ENCODE data around the gene ACTR6.

ACTR6 gene

DNA sequence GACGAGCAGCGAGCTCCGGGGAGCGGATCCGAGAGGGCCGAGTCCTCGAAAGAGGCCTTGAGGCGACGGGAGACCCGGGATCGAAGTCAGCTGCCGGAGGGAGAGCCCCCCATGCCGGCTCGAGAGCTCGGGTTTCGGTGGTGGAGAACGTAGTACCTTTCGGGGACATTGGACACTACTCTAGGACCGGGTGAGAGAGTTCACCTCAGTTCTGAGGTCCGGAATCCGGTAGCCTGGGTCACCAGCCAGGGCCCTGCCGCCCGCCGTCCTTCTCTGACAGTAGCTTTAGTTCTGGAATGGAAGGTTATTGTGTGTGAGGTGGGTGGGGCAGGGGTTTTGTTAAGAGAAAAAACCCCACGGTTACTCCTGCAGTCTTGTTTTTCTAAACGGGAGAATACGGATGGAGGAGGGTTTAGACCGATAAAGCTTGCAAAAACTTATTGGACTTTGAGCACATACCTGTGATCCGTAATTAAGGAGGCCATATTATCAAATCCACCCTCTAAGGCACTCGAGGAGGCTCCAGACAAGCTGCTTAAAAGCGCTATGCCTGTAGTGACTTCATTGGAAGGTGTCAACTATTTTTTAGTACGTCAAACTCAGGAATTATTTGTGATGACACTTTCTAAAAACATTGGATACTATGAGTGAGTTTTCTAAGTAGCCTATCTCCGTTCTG is 67.1 kb downstream of the ACTR6 start:
- peak; percentile 29 for DNase-seq

DNA sequence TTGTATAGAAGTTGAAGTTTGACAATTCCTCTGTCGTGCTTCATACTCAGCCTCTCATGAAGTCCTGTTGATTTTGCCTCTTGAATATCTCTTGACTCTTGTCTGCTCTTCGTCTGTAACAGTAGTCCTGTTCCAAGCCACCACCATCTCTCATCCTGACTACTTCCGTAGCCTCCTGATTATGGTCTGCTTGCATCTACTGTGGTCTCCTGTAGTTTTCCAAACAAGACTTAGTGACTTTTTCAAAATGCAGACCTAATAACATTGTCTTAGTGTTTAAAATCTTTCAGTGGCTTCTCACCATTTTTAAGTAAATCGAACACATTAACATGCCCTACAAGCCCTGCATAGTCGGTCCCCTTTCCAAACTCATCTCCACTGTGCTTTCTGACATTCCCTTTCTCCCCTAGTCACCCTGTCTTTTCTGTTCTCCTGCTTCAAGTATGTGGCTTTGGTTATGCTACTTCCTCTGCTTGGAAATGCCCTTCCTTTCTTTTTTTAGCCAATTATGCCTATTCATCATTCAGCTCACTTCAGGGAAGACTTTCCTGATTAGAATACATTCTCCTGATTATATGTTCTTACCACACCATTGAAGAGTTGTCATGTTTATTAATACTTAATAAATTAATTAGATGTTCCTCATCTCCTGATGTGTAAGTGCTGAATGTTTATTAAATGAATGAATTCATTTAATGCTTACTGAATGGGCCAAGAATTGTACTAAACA is 68.4 kb downstream of the ACTR6 start:
- no peak for DNase-seq

DNA sequence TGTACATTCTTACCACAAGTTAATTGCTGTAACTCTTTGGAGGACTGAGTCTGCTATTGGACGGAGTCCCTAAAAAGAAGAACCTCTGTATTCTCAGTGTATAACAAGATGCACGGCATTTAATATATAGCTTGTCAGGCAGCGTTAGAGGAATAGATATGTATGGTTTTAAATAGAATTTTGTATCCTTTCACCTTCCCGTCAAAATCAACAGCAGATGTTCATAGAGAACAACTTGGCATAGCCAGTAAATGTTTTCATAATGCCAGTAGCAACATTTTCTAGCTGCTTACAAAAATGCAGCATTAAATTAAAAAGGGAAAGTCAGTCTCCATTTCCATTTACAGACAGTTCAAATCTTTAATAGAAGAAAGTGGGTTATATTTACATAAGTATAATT is 73.2 kb downstream of the ACTR6 start:
- no peak for DNase-seq

Measured in NCI-H2171 treated with DMSO at 0.1 percent for 48 hours (cell line).